Right lobe of liver (tissue), 6 donors: ENCODE measurements around the gene CCDC152. TPM values are rescaled to one million over a fixed set of nuclear protein-coding genes. Genes with fewer than 3 reads are reported as not detected.

ENCODE experiments used
- ATAC-seq, 4 donors: fragments of 200-7000 bp; cut with Tn5 transposase; one replicate each; pipeline ENCODE4 v1.9.1; 2020; ENCODE audit warnings: mild to moderate bottlenecking in 4 of 4, moderate library complexity in 4 of 4
- DNase-seq, 3 donors: peaks; one replicate each; pipeline ENCODE4 v3.0.0-alpha.2; 2020
- H3K27ac ChIP-seq, 3 donors: fragments of 200-600 bp; one replicate each; pipeline ENCODE4 v1.8.0; 2022
- H3K27me3 ChIP-seq, 2 donors: fragments of 200-600 bp; one replicate each; pipeline ENCODE4 v1.8.0; 2022
- H3K36me3 ChIP-seq, 4 donors: fragments of 200-600 bp; sonication (generic) in 1 of 4; one replicate each; pipeline versions ENCODE4 v1.5.1 to v1.8.0; 2017 to 2022; ENCODE audit warnings: control low read depth in 1 of 4
- H3K4me1 ChIP-seq, 4 donors: fragments of 200-600 bp; sonication (generic) in 1 of 4; one replicate each; pipeline versions ENCODE4 v1.5.1 to v1.8.0; 2017 to 2022; ENCODE audit warnings: control low read depth in 1 of 4
- H3K4me3 ChIP-seq, 3 donors: fragments of 200-600 bp; one replicate each; pipeline ENCODE4 v1.8.0; 2022
- H3K9me3 ChIP-seq, 4 donors: fragments of 200-600 bp; sonication (generic) in 1 of 4; one replicate each; pipeline versions ENCODE4 v1.5.1 to v1.8.0; 2017 to 2022; ENCODE audit warnings: control low read depth in 1 of 4
- POLR2A ChIP-seq: fragments of 450-650 bp; IDR thresholded peaks from one replicate; pipeline ENCODE4 v1.6.1; 2017; ENCODE audit warnings: antibody characterized with exemption, mild to moderate bottlenecking
- WGBS: methylation state at CpG from one replicate; pipeline ENCODE4 v1.1.6; 2018; ENCODE audit warnings: low coverage, low lambda C conversion rate; ENCODE audit not compliant: insufficient coverage; ENCODE audit errors: missing lambda C conversion rate; 5-methylcytosine and 5-hydroxymethylcytosine counted together
- intact Hi-C, 2 donors: fragments of 100-400 bp; cut with DNase I; formaldehyde crosslinking; loops; one replicate each; pipeline versions ENCODE4 v1.11.2 to v1.14.1; 2022
- long read RNA-seq: library from polyadenylated mRNA; unstranded; transcript quantifications from one replicate; pipeline ENCODE4 v2.0.0, GENCODE V29; 2019
- total RNA-seq, 6 experiments: library from RNA; depleted of rRNA in 2 of 6; stranded (reverse); fragments of >200 nt in 2 of 6; fragmentation: NEBNext Ultra II Directional in 3 of 6; extraction: Animal tissue kit (Norgen Biotek cat#: 25700) in 3 of 6; gene quantifications; one replicate each; pipeline versions ENCODE4 v1.1.0 to v1.2.4, GENCODE V29; 2016 to 2023
- TF ChIP-seq, protein P1 (sequence below), 4 donors: fragments of 200-600 bp in 3 of 4; fragments of 450-650 bp in 1 of 4; IDR thresholded peaks; one replicate each; pipeline versions ENCODE4 v1.5.1 to v1.8.0; 2016 to 2022; ENCODE audit warnings: antibody characterized with exemption in 4 of 4, mild to moderate bottlenecking in 2 of 4
- donor health status: DM: no; HTN: yes; CAD: no.
- donor health status: DM: no; HTN: no; CAD: no.
- donor health status: DM: no; HTN: no; CAD: no.
- donor health status: DM: no; HTN: yes; CAD: no.
- donor health status: DM: no; HTN: yes; CAD: no.

CCDC152 gene, protein sequence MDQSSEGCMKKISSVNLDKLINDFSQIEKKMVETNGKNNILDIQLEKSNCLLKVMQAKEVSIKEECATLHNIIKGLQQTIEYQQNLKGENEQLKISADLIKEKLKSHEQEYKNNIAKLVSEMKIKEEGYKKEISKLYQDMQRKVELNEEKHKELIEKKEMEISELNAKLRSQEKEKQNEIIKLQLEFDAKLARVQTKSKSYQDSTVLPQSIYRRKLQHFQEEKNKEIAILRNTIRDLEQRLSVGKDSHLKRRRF
- total RNA-seq, result 1 to 10 TPM in 1 of 6 experiments, under 1 TPM in 4, not detected in 1; 0.06 to 1.2 (median 0.42) TPM
- long read RNA-seq, partial matches to known transcripts, result 0 of 8 reads
- long read RNA-seq, other reads (novel, unspliced or antisense), result 8 of 8 reads

GRCh38 chr5:42756606-42757601 is at the start of gene CCDC152:
Gene CCDC152 (plus strand): TSS chr5:42756818. CDS start chr5:42759122, 2,304 bp downstream.
- TF ChIP-seq POLR2A, result no peak
- TF ChIP-seq, protein P1, sequence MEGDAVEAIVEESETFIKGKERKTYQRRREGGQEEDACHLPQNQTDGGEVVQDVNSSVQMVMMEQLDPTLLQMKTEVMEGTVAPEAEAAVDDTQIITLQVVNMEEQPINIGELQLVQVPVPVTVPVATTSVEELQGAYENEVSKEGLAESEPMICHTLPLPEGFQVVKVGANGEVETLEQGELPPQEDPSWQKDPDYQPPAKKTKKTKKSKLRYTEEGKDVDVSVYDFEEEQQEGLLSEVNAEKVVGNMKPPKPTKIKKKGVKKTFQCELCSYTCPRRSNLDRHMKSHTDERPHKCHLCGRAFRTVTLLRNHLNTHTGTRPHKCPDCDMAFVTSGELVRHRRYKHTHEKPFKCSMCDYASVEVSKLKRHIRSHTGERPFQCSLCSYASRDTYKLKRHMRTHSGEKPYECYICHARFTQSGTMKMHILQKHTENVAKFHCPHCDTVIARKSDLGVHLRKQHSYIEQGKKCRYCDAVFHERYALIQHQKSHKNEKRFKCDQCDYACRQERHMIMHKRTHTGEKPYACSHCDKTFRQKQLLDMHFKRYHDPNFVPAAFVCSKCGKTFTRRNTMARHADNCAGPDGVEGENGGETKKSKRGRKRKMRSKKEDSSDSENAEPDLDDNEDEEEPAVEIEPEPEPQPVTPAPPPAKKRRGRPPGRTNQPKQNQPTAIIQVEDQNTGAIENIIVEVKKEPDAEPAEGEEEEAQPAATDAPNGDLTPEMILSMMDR (IDR thresholded peaks at IDR 0.05), result no peak
- 27% methylated on average over 34 of the region's 35 CpGs for WGBS
- intact Hi-C loops, result no loop called here
- Histone ChIP-seq H3K36me3 (no peaks in the 10 kb centered on the region), H3K27ac (no peak within 1 kb of the TSS), H3K27me3 (no peaks in the 10 kb centered on the region), H3K4me1 (no peaks in the 10 kb centered on the region), H3K9me3 (no peaks in the 10 kb centered on the region), H3K4me3 (no peak within 1 kb of the TSS)
- no peak for DNase-seq
- peak; percentile 16 to 28 (median 20) for ATAC-seq

- H3K4me1 ChIP-seq, result no peaks in the 10 kb centered on the region
- H3K36me3 ChIP-seq, result peaks cover 0 to 19% (median 2%) of the 10 kb centered on the region in 4 donors
- no peak for TF ChIP-seq POLR2A
- TF ChIP-seq, protein P1 (IDR thresholded peaks at IDR 0.05), result no peak
- DNase-seq (no peak), ATAC-seq (no peak)
- no peak overlapping the region for H3K27ac ChIP-seq
- H3K27me3 ChIP-seq, result no peaks in the 10 kb centered on the region
- H3K4me3 ChIP-seq, result no peak overlapping the region
- intact Hi-C loops, result no loop called here
- no peaks in the 10 kb centered on the region for H3K9me3 ChIP-seq
- WGBS, result 50% methylated on average over 3 of the region's 3 CpGs
These were observed 40.8 kb upstream of the CCDC152 start for GRCh38 chr5:42715785-42716184.

GRCh38 chr5:42718591-42718990 is 38.0 kb upstream of the CCDC152 start:
- Histone ChIP-seq H3K9me3 (no peaks in the 10 kb centered on the region), H3K36me3 (peaks cover 0 to 19% (median 2%) of the 10 kb centered on the region in 4 donors), H3K27ac (no peak overlapping the region), H3K4me1 (no peaks in the 10 kb centered on the region), H3K27me3 (no peaks in the 10 kb centered on the region), H3K4me3 (no peak overlapping the region)
- intact Hi-C loops, result no loop called here
- 76% methylated on average over 4 of the region's 4 CpGs for WGBS
- DNase-seq, result no peak
- TF ChIP-seq, protein P1 (IDR thresholded peaks at IDR 0.05), result no peak
- TF ChIP-seq POLR2A, result no peak
- ATAC-seq, result peak in 1 of 4 donors; percentile 15

DNA sequence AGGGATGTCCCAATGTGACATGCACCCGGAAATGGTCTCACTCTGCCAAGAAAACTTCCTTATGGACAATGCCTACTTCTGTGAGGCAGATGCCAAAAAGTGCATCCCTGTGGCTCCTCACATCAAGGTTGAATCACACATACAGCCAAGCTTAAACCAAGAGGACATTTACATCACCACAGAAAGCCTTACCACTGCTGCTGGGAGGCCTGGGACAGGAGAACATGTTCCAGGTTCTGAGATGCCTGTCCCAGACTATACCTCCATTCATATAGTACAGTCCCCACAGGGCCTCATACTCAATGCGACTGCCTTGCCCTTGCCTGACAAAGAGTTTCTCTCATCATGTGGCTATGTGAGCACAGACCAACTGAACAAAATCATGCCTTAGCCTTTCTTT is 37.6 kb upstream of the CCDC152 start:
- DNase-seq, result no peak
- intact Hi-C loops, result no loop called here

More for the DNA sequence above, 37.6 kb upstream of the CCDC152 start:
- TF ChIP-seq, protein P1 (IDR thresholded peaks at IDR 0.05), result no peak
- no peak for TF ChIP-seq POLR2A
- peak in 1 of 4 donors; percentile 22 for ATAC-seq
- 100% methylated on average over 1 of the region's 2 CpGs for whole genome bisulfite sequencing
- H3K9me3 ChIP-seq, result no peaks in the 10 kb centered on the region
- H3K27ac ChIP-seq, result no peak overlapping the region
- no peak overlapping the region for H3K4me3 ChIP-seq
- no peaks in the 10 kb centered on the region for H3K27me3 ChIP-seq
- no peaks in the 10 kb centered on the region for H3K4me1 ChIP-seq
- peaks cover 0 to 19% (median 2%) of the 10 kb centered on the region in 4 donors for H3K36me3 ChIP-seq
